H9 (cell line): ENCODE results near the gene HOXA7. TPM values are rescaled to one million over a fixed set of nuclear protein-coding genes. Genes with fewer than 3 reads are reported as not detected.

Source experiments
- DNase-seq: peaks from one replicate; pipeline ENCODE4 v3.0.0-alpha.2; 2017
- H2AFZ ChIP-seq: one replicate; pipeline ENCODE4 v1.6.1; 2013; ENCODE audit warnings: mild to moderate bottlenecking, low read length, control low read depth, moderate library complexity
- H2AK5ac ChIP-seq: 2 replicates; pipeline ENCODE4 v1.6.1; 2013; ENCODE audit warnings: low read length, control low read depth, mixed read lengths; ENCODE audit not compliant: insufficient read length
- H2BK120ac ChIP-seq: one replicate; pipeline ENCODE4 v1.6.1; 2013; ENCODE audit warnings: low read depth, mild to moderate bottlenecking, low read length, control low read depth, inconsistent platforms; ENCODE audit not compliant: poor library complexity, severe bottlenecking
- H2BK12ac ChIP-seq: 2 replicates; pipeline ENCODE4 v1.6.1; 2013; ENCODE audit warnings: low read length, control low read depth, mixed read lengths, low read depth; ENCODE audit not compliant: insufficient read length
- H2BK15ac ChIP-seq: 2 replicates; pipeline ENCODE4 v1.6.1; 2013; ENCODE audit warnings: low read depth, low read length, control low read depth
- H2BK20ac ChIP-seq: one replicate; pipeline ENCODE4 v1.6.1; 2013; ENCODE audit warnings: low read depth, mild to moderate bottlenecking, low read length, control low read depth, inconsistent platforms; ENCODE audit not compliant: poor library complexity, severe bottlenecking
- H2BK5ac ChIP-seq: 2 replicates; pipeline ENCODE4 v1.6.1; 2013; ENCODE audit warnings: low read length, control low read depth, mixed read lengths; ENCODE audit not compliant: insufficient read length
- H3K14ac ChIP-seq: 2 replicates; pipeline ENCODE4 v1.6.1; 2013; ENCODE audit warnings: low read length, control low read depth; ENCODE audit not compliant: insufficient read depth
- H3K18ac ChIP-seq: 2 replicates; pipeline ENCODE4 v1.6.1; 2013; ENCODE audit warnings: low read depth, mild to moderate bottlenecking, mixed read lengths, low read length, control low read depth; ENCODE audit not compliant: insufficient read length
- H3K23ac ChIP-seq: 2 replicates; pipeline ENCODE4 v1.6.1; 2013; ENCODE audit warnings: low read length, control low read depth, mixed read lengths, low read depth; ENCODE audit not compliant: insufficient read length
- H3K23me2 ChIP-seq: 2 replicates; pipeline ENCODE4 v1.6.1; 2013; ENCODE audit warnings: low read depth, mild to moderate bottlenecking, mixed read lengths, low read length, control low read depth; ENCODE audit not compliant: insufficient read length, poor library complexity, severe bottlenecking
- H3K27ac ChIP-seq: 2 replicates; pipeline ENCODE4 v1.5.1; 2013; ENCODE audit warnings: low read length, control low read depth, mixed read lengths, low read depth; ENCODE audit not compliant: insufficient read length
- H3K27me3 ChIP-seq: 2 replicates; pipeline ENCODE4 v1.6.1; 2013; ENCODE audit warnings: low read length, control low read depth, inconsistent platforms; ENCODE audit not compliant: insufficient read depth
- H3K4ac ChIP-seq: 2 replicates; pipeline ENCODE4 v1.6.1; 2013; ENCODE audit warnings: low read depth, mild to moderate bottlenecking, control low read depth, inconsistent platforms, low read length, moderate library complexity
- H3K4me1 ChIP-seq: 2 replicates; pipeline ENCODE4 v1.6.1; 2013; ENCODE audit warnings: low read length, control low read depth, inconsistent platforms; ENCODE audit not compliant: insufficient read depth
- H3K4me2 ChIP-seq: 2 replicates; pipeline ENCODE4 v1.6.1; 2013; ENCODE audit warnings: low read length, control low read depth, mixed read lengths; ENCODE audit not compliant: insufficient read length, insufficient read depth
- H3K56ac ChIP-seq: 2 replicates; pipeline ENCODE4 v1.6.1; 2013; ENCODE audit warnings: low read depth, mild to moderate bottlenecking, mixed read lengths, low read length, control low read depth; ENCODE audit not compliant: insufficient read length
- H3K79me1 ChIP-seq: 2 replicates; pipeline ENCODE4 v1.6.1; 2013; ENCODE audit warnings: low read depth, mild to moderate bottlenecking, moderate library complexity, low read length, control low read depth, inconsistent platforms; ENCODE audit not compliant: insufficient read depth, poor library complexity, severe bottlenecking
- H3K79me2 ChIP-seq: 2 replicates; pipeline ENCODE4 v1.6.1; 2013; ENCODE audit warnings: low read length, control low read depth, inconsistent platforms; ENCODE audit not compliant: insufficient read depth
- H3K9ac ChIP-seq: 2 replicates; pipeline ENCODE4 v1.6.1; 2013; ENCODE audit warnings: low read length, control low read depth, mixed read lengths; ENCODE audit not compliant: insufficient read length; ENCODE audit errors: extremely low read depth
- H3K9me3 ChIP-seq: one replicate; pipeline ENCODE4 v1.6.1; 2013; ENCODE audit warnings: low read depth, low read length, inconsistent platforms; ENCODE audit not compliant: control insufficient read depth
- H3T11ph ChIP-seq: one replicate; pipeline ENCODE4 v1.6.1; 2013; ENCODE audit warnings: mild to moderate bottlenecking, low read length, control low read depth, inconsistent platforms
- H4K20me1 ChIP-seq: one replicate; pipeline ENCODE4 v1.6.1; 2013; ENCODE audit not compliant: control insufficient read depth, insufficient read length, insufficient read depth
- H4K5ac ChIP-seq: 2 replicates; pipeline ENCODE4 v1.6.1; 2013; ENCODE audit warnings: low read depth, mild to moderate bottlenecking, mixed read lengths, low read length, control low read depth; ENCODE audit not compliant: insufficient read length
- H4K8ac ChIP-seq: replicated peaks from 2 replicates; pipeline ENCODE4 v1.6.1; 2013; ENCODE audit warnings: low read length, control low read depth, mixed read lengths, low read depth; ENCODE audit not compliant: insufficient read length
- H4K91ac ChIP-seq: 2 replicates; pipeline ENCODE4 v1.6.1; 2013; ENCODE audit warnings: low read depth, mild to moderate bottlenecking, moderate library complexity, mixed read lengths, low read length, control low read depth; ENCODE audit not compliant: insufficient read length
- H3K27ac Mint-ChIP-seq, 3 experiments: 2 replicates in 2 of 3; 3 replicates in 1 of 3; pipeline ENCODE4 v1.8.0; 2020 to 2021; ENCODE audit warnings: mixed read lengths in 3 of 3, mild to moderate bottlenecking in 1 of 3, moderate library complexity in 1 of 3
- H3K27me3 Mint-ChIP-seq: 2 replicates; pipeline ENCODE4 v1.8.0; 2021; ENCODE audit warnings: low read depth, mild to moderate bottlenecking, moderate library complexity, mixed read lengths
- H3K36me3 Mint-ChIP-seq, 3 experiments: 2 replicates in 2 of 3; 3 replicates in 1 of 3; pipeline ENCODE4 v1.8.0; 2020 to 2021; ENCODE audit warnings: low read depth in 3 of 3, mixed read lengths in 3 of 3; ENCODE audit not compliant: insufficient read depth in 1 of 3
- H3K4me1 Mint-ChIP-seq, 2 experiments: 2 replicates each; pipeline ENCODE4 v1.8.0; 2020; ENCODE audit warnings: mixed read lengths in 2 of 2
- H3K4me3 Mint-ChIP-seq, 2 experiments: 2 replicates in 1 of 2; 3 replicates in 1 of 2; pipeline ENCODE4 v1.8.0; 2020 to 2021; ENCODE audit warnings: mild to moderate bottlenecking in 2 of 2, mixed read lengths in 2 of 2, moderate library complexity in 1 of 2
- H3K9me3 Mint-ChIP-seq, 2 experiments: 2 replicates in 1 of 2; 3 replicates in 1 of 2; pipeline ENCODE4 v1.8.0; 2020; ENCODE audit warnings: mild to moderate bottlenecking in 2 of 2, mixed read lengths in 2 of 2, moderate library complexity in 1 of 2
- CTCF ChIP-seq: fragments of 200-600 bp; sonication (generic); conservative IDR thresholded peaks from 3 replicates; pipeline ENCODE4 v1.8.0; 2021; ENCODE audit warnings: antibody characterized with exemption, mild to moderate bottlenecking
- WGBS: extraction: QIAGEN DNeasy Blood & Tissue Kit; methylation state at CpG from one replicate; pipeline ENCODE4 v1.1.7; 2013; ENCODE audit warnings: missing lambda C conversion rate, low lambda C conversion rate, mixed read lengths; ENCODE audit not compliant: insufficient read length; ENCODE audit errors: extremely low coverage; 5-methylcytosine and 5-hydroxymethylcytosine counted together
- total RNA-seq: library from RNA; stranded (reverse); gene quantifications from 2 replicates; pipeline ENCODE4 v1.2.1, GENCODE V29; 2021

The HOXA7 gene
- total RNA-seq, 1 experiment from 2014 or later: not detected

GRCh38 chr7:27178366-27178765 is 21.9 kb upstream of the HOXA7 start:
- Histone ChIP-seq H3K4me2 (no peak overlapping the region), H4K8ac (no peak overlapping the region), H3K9me3 (no peaks in the 10 kb centered on the region), H2BK15ac (no peak overlapping the region), H3K23me2 (no peaks in the 10 kb centered on the region), H3K18ac (no peak overlapping the region), H2AFZ (no peak overlapping the region), H3K56ac (no peak overlapping the region), H4K5ac (no peak overlapping the region), H3K27me3 (peaks cover 98% of the 10 kb centered on the region), H3K27ac (no peak overlapping the region), H3K4ac (no peak overlapping the region), H3K23ac (no peak overlapping the region), H2BK20ac (no peak overlapping the region), H2BK12ac (no peak overlapping the region), H2AK5ac (no peak overlapping the region), H4K91ac (no peak overlapping the region), H3K14ac (no peak overlapping the region), H3K79me1 (no peaks in the 10 kb centered on the region), H4K20me1 (no peaks in the 10 kb centered on the region), H3K4me1 (no peaks in the 10 kb centered on the region), H2BK5ac (no peak overlapping the region), H3T11ph (no peak overlapping the region), H2BK120ac (no peak overlapping the region), H3K9ac (no peak overlapping the region), H3K79me2 (no peaks in the 10 kb centered on the region)
- Mint-ChIP-seq H3K4me3 (no peak overlapping the region), H3K4me1 (peaks cover 3 to 13% of the 10 kb centered on the region in 2 experiments), H3K36me3 (no peaks in the 10 kb centered on the region; a peak in 2 of 7 replicates), H3K27ac (no peak overlapping the region), H3K27me3 (peaks cover 98% of the 10 kb centered on the region), H3K9me3 (peaks cover 2 to 14% of the 10 kb centered on the region in 2 experiments; a peak in 1 of 5 replicates)
- DNase-seq: peak; percentile 20
- WGBS: no CpG with 5 or more reads among the region's 6 CpGs
- no peak for TF ChIP-seq CTCF
